GM12878 (cell line): ENCODE measurements around the gene WWOX. TPM values are rescaled to one million over a fixed set of nuclear protein-coding genes. Genes with fewer than 3 reads are reported as not detected.

ENCODE experiments used
- ATAC-seq: fragments of 200-7000 bp; cut with Tn5 transposase; 3 replicates; pipeline ENCODE4 v1.9.1; 2020; ENCODE audit warnings: mild to moderate bottlenecking, moderate library complexity
- BruUV-seq: library from RNA; stranded (reverse); fragments of 400-500 nt; replicated peaks from 2 replicates; lab custom pipeline; 2021; lab: Mats Ljungman, UMichigan
- CTCF ChIA-PET: fragments of 300-600 bp; sonication (Branson Sonifier 250); formaldehyde crosslinking; extraction: SDS; loops from one replicate; lab custom pipeline; 2021; ENCODE audit warnings: inconsistent platforms; lab: Yijun Ruan, JAX
- POLR2A ChIA-PET: fragments of 350-600 bp; formaldehyde crosslinking; extraction: SDS; loops from one replicate; lab custom pipeline; 2021; ENCODE audit warnings: inconsistent platforms; lab: Charles Lee
- RAD21 ChIA-PET: fragments of 300-600 bp; sonication (Branson Sonifier 250); formaldehyde crosslinking; loops from one replicate; lab custom pipeline; 2023; ENCODE audit warnings: antibody characterized with exemption; ENCODE audit not compliant: unreplicated experiment; lab: Charles Lee
- SMC1A ChIA-PET: fragments of 300-600 bp; sonication (Branson Sonifier 250); formaldehyde crosslinking; loops from one replicate; lab custom pipeline; 2023; ENCODE audit not compliant: unreplicated experiment, uncharacterized antibody; lab: Charles Lee
- DNase-seq: peaks from one replicate; pipeline ENCODE4 v3.0.0-alpha.2; 2011; ENCODE audit warnings: low read depth, low spot score
- FAIRE-seq: peaks from 3 replicates; lab custom pipeline; 2011; peaks lifted over from hg19 to GRCh38; lab: Jason Lieb, UNC
- H2AFZ ChIP-seq: 2 replicates; pipeline ENCODE4 v1.6.0; 2011; ENCODE audit warnings: low read depth, low read length, control low read depth; ENCODE audit not compliant: control insufficient read depth
- H3K27ac ChIP-seq: 2 replicates; pipeline ENCODE4 v1.5.1; 2011; ENCODE audit warnings: control low read depth; ENCODE audit not compliant: control insufficient read depth, insufficient read depth
- H3K27me3 ChIP-seq, 2 experiments: replicated peaks in 1 of 2; 2 replicates each; pipeline versions ENCODE4 v1.6.0 to v1.6.1; 2011; ENCODE audit warnings: low read length in 1 of 2; ENCODE audit not compliant: control insufficient read depth in 2 of 2, insufficient read depth in 2 of 2
- H3K36me3 ChIP-seq, 2 experiments: 2 replicates each; pipeline ENCODE4 v1.5.1; 2011; ENCODE audit warnings: low read length in 1 of 2; ENCODE audit not compliant: control insufficient read depth in 2 of 2, insufficient read depth in 2 of 2
- H3K4me1 ChIP-seq: 2 replicates; pipeline ENCODE4 v1.6.1; 2011; ENCODE audit warnings: mild to moderate bottlenecking, low read length, moderate library complexity, mixed read lengths; ENCODE audit not compliant: control insufficient read depth, insufficient read depth
- H3K4me2 ChIP-seq: 2 replicates; pipeline ENCODE4 v1.6.0; 2011; ENCODE audit warnings: control low read depth; ENCODE audit not compliant: control insufficient read depth, insufficient read depth
- H3K4me3 ChIP-seq: fragments of 200-600 bp; sonication (generic); 2 replicates; pipeline ENCODE4 v1.5.1; 2016
- H3K79me2 ChIP-seq: 2 replicates; pipeline ENCODE4 v1.6.0; 2011; ENCODE audit warnings: low read length; ENCODE audit not compliant: control insufficient read depth, insufficient read depth
- H3K9ac ChIP-seq: 2 replicates; pipeline ENCODE4 v1.8.0; 2011; ENCODE audit warnings: low read length, control low read depth, mixed read lengths; ENCODE audit not compliant: control insufficient read depth, insufficient read depth
- H3K9me3 ChIP-seq: replicated peaks from 3 replicates; pipeline ENCODE4 v1.5.1; 2011; ENCODE audit warnings: mild to moderate bottlenecking, low read length; ENCODE audit not compliant: control insufficient read depth, insufficient read depth
- H4K20me1 ChIP-seq: 2 replicates; pipeline ENCODE4 v1.6.0; 2011; ENCODE audit not compliant: control insufficient read depth, insufficient read depth
- FOXM1 ChIP-seq: IDR thresholded peaks from 2 replicates; pipeline ENCODE4 v1.6.1; 2012; ENCODE audit warnings: low read depth, mild to moderate bottlenecking, inconsistent platforms, low read length, moderate library complexity
- JUNB ChIP-seq: IDR thresholded peaks from 2 replicates; pipeline ENCODE4 v1.6.1; 2016; ENCODE audit warnings: antibody characterized with exemption, mild to moderate bottlenecking
- JUND ChIP-seq: IDR thresholded peaks from 2 replicates; pipeline ENCODE4 v1.6.1; 2012; ENCODE audit warnings: low read depth, mild to moderate bottlenecking, low read length, improper control_type of control experiment, moderate library complexity
- NFXL1 ChIP-seq: fragments of 450-650 bp; IDR thresholded peaks from 2 replicates; pipeline ENCODE4 v1.6.1; 2017; ENCODE audit warnings: antibody characterized with exemption, mild to moderate bottlenecking, borderline replicate concordance
- TCF12 ChIP-seq: IDR thresholded peaks from 2 replicates; pipeline ENCODE4 v1.6.1; 2011; ENCODE audit warnings: low read depth, mild to moderate bottlenecking, low read length
- WGBS: methylation state at CpG from one replicate; pipeline ENCODE4 v1.1.6; 2016; ENCODE audit warnings: low lambda C conversion rate; ENCODE audit not compliant: insufficient replicate concordance, insufficient coverage; ENCODE audit errors: missing lambda C conversion rate; 5-methylcytosine and 5-hydroxymethylcytosine counted together
- in situ Hi-C: fragments of 300-500 bp; cut with MboI; formaldehyde crosslinking; loops from 9 replicates; pipeline ENCODE4 v1.14.3; 2018; ENCODE audit warnings: mixed read lengths
- intact Hi-C: fragments of 100-400 bp; cut with micrococcal nuclease; formaldehyde crosslinking; loops from one replicate; pipeline ENCODE4 v1.14.2; 2022; ENCODE audit not compliant: unreplicated experiment
- polyA plus RNA-seq, 11 experiments: library from polyadenylated mRNA; depleted of rRNA in 4 of 11; unstranded in 6 of 11; stranded (reverse) in 5 of 11; fragments of >200 nt; fragmentation: Nextera tagmentation in 4 of 11; fragmentation: Illumina TruSeq in 1 of 11; extraction: Ambion mirVana in 4 of 11; extraction: Trizol in 1 of 11; gene quantifications; 1 replicate in 1 of 11; 2 replicates in 10 of 11; pipeline versions ENCODE4 v1.2.1 to v1.2.3, GENCODE V29; 2011 to 2016; ENCODE audit warnings: inconsistent platforms in 2 of 11, missing spikeins in 2 of 11, low read depth in 1 of 11
- total RNA-seq, 4 experiments: library from RNA; depleted of rRNA in 3 of 4; stranded (reverse); fragments of >200 nt in 3 of 4; fragmentation: Illumina TruSeq in 1 of 4; extraction: Trizol in 1 of 4; gene quantifications; 2 replicates each; pipeline versions ENCODE4 v1.2.1 to v1.2.3, GENCODE V29; 2013 to 2021
- TF ChIP-seq, protein P1 (sequence below): fragments of 450-650 bp; IDR thresholded peaks from 2 replicates; pipeline ENCODE4 v1.6.1; 2016; ENCODE audit warnings: mild to moderate bottlenecking, moderate library complexity, borderline replicate concordance
- TF ChIP-seq, protein P2 (sequence below): fragments of 450-650 bp; formaldehyde crosslinking; IDR thresholded peaks from 2 replicates; pipeline ENCODE4 v1.5.0; 2022; ENCODE audit warnings: mild to moderate bottlenecking, missing genetic modification characterization
- TF ChIP-seq, protein P3 (sequence below): fragments of 150-350 bp; IDR thresholded peaks from 2 replicates; pipeline ENCODE4 v1.6.1; 2014; ENCODE audit warnings: mild to moderate bottlenecking, low read depth, low read length

WWOX gene
- total and polyA plus RNA-seq, 10 of the 15 experiments (the other 5 are each of a cell fraction or from before 2014, with no cell fraction given): 2.8 to 24.4 (median 17.8) TPM

- Histone ChIP-seq H3K79me2 (no peaks in the 10 kb centered on the region), H2AFZ (no peak overlapping the region), H3K9ac (no peak overlapping the region), H3K27ac (no peak overlapping the region), H3K36me3 (no peaks in the 10 kb centered on the region), H3K9me3 (peaks cover 2% of the 10 kb centered on the region; the same call in 1 of the 3 replicates), H4K20me1 (no peaks in the 10 kb centered on the region), H3K27me3 (no peaks in the 10 kb centered on the region), H3K4me3 (no peak overlapping the region), H3K4me1 (no peaks in the 10 kb centered on the region), H3K4me2 (no peak overlapping the region)
- RAD21 ChIA-PET: no interaction called here
- FAIRE-seq: no peak
- BruUV-seq: no TSS peak
- CTCF ChIA-PET: no interaction called here
- TF ChIP-seq JUNB: no peak
- TF ChIP-seq, protein P1, sequence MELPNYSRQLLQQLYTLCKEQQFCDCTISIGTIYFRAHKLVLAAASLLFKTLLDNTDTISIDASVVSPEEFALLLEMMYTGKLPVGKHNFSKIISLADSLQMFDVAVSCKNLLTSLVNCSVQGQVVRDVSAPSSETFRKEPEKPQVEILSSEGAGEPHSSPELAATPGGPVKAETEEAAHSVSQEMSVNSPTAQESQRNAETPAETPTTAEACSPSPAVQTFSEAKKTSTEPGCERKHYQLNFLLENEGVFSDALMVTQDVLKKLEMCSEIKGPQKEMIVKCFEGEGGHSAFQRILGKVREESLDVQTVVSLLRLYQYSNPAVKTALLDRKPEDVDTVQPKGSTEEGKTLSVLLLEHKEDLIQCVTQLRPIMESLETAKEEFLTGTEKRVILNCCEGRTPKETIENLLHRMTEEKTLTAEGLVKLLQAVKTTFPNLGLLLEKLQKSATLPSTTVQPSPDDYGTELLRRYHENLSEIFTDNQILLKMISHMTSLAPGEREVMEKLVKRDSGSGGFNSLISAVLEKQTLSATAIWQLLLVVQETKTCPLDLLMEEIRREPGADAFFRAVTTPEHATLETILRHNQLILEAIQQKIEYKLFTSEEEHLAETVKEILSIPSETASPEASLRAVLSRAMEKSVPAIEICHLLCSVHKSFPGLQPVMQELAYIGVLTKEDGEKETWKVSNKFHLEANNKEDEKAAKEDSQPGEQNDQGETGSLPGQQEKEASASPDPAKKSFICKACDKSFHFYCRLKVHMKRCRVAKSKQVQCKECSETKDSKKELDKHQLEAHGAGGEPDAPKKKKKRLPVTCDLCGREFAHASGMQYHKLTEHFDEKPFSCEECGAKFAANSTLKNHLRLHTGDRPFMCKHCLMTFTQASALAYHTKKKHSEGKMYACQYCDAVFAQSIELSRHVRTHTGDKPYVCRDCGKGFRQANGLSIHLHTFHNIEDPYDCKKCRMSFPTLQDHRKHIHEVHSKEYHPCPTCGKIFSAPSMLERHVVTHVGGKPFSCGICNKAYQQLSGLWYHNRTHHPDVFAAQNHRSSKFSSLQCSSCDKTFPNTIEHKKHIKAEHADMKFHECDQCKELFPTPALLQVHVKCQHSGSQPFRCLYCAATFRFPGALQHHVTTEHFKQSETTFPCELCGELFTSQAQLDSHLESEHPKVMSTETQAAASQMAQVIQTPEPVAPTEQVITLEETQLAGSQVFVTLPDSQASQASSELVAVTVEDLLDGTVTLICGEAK: peak; percentile 53; the same call in 1 of the 2 replicates
- POLR2A ChIA-PET: no interaction called here
- 88% methylated on average over 1 of the region's 1 CpG for WGBS
- ATAC-seq: no peak
- intact Hi-C loops: no loop called here
- no peak for DNase-seq
- SMC1A ChIA-PET: no interaction called here
- in situ Hi-C loops: no loop called here
Observed at GRCh38 chr16:79190542-79190941, 1091.1 kb downstream of the WWOX start.

DNA sequence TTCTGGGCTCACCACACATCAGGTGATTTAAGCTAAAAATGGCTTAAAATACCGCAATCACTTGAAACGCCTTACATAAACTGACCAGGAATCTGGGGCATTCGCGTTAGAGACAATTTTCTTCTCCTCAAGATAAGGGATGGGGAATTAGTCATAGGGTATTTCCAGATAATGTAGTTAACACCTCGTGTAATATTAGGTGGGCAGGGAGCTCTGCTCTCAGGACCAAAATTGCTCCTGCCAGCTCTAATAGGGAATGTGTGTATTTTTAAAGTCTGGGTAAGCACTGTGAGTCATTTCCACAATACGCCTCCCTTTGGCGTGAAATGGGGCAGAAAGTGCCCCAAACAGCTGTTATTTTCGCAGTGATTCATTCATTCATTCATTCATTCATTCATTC lies 1092.5 kb downstream of the WWOX start:
- ChIA-PET RAD21 (no interaction called here), SMC1A (no interaction called here), CTCF (interaction anchor here (0.6 to 0.7 kb wide), 2 partner anchors 79 to 100 kb away, joined by 3 read pairs; no protein-coding TSS in a partner anchor), POLR2A (no interaction called here)
- Histone ChIP-seq H3K9me3 (peaks cover 2% of the 10 kb centered on the region; the same call in 1 of the 3 replicates), H3K4me2 (no peak overlapping the region), H3K9ac (no peak overlapping the region), H3K79me2 (no peaks in the 10 kb centered on the region), H3K4me3 (no peak overlapping the region), H2AFZ (no peak overlapping the region), H3K27ac (no peak overlapping the region), H3K4me1 (no peaks in the 10 kb centered on the region), H4K20me1 (no peaks in the 10 kb centered on the region), H3K36me3 (no peaks in the 10 kb centered on the region), H3K27me3 (no peaks in the 10 kb centered on the region)
- 24% methylated on average over 8 of the region's 8 CpGs for WGBS
- DNase-seq (no peak), ATAC-seq (no peak), FAIRE-seq (no peak)
- intact Hi-C loops: no loop called here
- in situ Hi-C loops: no loop called here
- no TSS peak for BruUV-seq
- TF ChIP-seq, protein P2, sequence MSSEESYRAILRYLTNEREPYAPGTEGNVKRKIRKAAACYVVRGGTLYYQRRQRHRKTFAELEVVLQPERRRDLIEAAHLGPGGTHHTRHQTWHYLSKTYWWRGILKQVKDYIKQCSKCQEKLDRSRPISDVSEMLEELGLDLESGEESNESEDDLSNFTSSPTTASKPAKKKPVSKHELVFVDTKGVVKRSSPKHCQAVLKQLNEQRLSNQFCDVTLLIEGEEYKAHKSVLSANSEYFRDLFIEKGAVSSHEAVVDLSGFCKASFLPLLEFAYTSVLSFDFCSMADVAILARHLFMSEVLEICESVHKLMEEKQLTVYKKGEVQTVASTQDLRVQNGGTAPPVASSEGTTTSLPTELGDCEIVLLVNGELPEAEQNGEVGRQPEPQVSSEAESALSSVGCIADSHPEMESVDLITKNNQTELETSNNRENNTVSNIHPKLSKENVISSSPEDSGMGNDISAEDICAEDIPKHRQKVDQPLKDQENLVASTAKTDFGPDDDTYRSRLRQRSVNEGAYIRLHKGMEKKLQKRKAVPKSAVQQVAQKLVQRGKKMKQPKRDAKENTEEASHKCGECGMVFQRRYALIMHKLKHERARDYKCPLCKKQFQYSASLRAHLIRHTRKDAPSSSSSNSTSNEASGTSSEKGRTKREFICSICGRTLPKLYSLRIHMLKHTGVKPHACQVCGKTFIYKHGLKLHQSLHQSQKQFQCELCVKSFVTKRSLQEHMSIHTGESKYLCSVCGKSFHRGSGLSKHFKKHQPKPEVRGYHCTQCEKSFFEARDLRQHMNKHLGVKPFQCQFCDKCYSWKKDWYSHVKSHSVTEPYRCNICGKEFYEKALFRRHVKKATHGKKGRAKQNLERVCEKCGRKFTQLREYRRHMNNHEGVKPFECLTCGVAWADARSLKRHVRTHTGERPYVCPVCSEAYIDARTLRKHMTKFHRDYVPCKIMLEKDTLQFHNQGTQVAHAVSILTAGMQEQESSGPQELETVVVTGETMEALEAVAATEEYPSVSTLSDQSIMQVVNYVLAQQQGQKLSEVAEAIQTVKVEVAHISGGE: no peak
- TF ChIP-seq JUND: no peak
- TF ChIP-seq TCF12: no peak
- no peak for TF ChIP-seq FOXM1
- TF ChIP-seq NFXL1: no peak
- TF ChIP-seq, protein P3, sequence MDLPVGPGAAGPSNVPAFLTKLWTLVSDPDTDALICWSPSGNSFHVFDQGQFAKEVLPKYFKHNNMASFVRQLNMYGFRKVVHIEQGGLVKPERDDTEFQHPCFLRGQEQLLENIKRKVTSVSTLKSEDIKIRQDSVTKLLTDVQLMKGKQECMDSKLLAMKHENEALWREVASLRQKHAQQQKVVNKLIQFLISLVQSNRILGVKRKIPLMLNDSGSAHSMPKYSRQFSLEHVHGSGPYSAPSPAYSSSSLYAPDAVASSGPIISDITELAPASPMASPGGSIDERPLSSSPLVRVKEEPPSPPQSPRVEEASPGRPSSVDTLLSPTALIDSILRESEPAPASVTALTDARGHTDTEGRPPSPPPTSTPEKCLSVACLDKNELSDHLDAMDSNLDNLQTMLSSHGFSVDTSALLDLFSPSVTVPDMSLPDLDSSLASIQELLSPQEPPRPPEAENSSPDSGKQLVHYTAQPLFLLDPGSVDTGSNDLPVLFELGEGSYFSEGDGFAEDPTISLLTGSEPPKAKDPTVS: no peak
